ENCODE measurements around the gene MRGPRG.

Gene MRGPRG

GRCh38 chr11:3195251-3196160 is 23.1 kb downstream of the MRGPRG start:
- DNase-seq (ENCODE audit: low read depth in 2 of 2): no peak

- no peak for DNase-seq (ENCODE audit: low read depth in 2 of 2)
These were observed 24.4 kb downstream of the MRGPRG start for GRCh38 chr11:3194016-3194816.

GRCh38 chr11:3193373-3194015 is 25.1 kb downstream of the MRGPRG start:
- DNase-seq (ENCODE audit: low read depth in 2 of 2): no peak

- DNase-seq (ENCODE audit: low read depth in 2 of 2): no peak
These were observed 25.9 kb downstream of the MRGPRG start for GRCh38 chr11:3192511-3193372.

GRCh38 chr11:3191586-3192324 is 26.9 kb downstream of the MRGPRG start:
- no peak for DNase-seq (ENCODE audit: low read depth in 2 of 2)

- DNase-seq (ENCODE audit: low read depth in 2 of 2): no peak
These were observed 28.0 kb downstream of the MRGPRG start for GRCh38 chr11:3190600-3190999.

- no peak for DNase-seq (ENCODE audit: low read depth in 2 of 2)
These were observed 28.6 kb downstream of the MRGPRG start for GRCh38 chr11:3189886-3190583.

- DNase-seq (ENCODE audit: low read depth in 2 of 2): no peak
These were observed 29.3 kb downstream of the MRGPRG start for GRCh38 chr11:3189196-3189843.

GRCh38 chr11:3188496-3189195 is 30.0 kb downstream of the MRGPRG start:
- no peak for DNase-seq (ENCODE audit: low read depth in 2 of 2)

GRCh38 chr11:3186166-3186953 is 32.3 kb downstream of the MRGPRG start:
- no peak for DNase-seq (ENCODE audit: low read depth in 2 of 2)

- DNase-seq (ENCODE audit: low read depth in 2 of 2): no peak
These were observed 33.8 kb downstream of the MRGPRG start for GRCh38 chr11:3184732-3185347.

GRCh38 chr11:3183523-3183922 is 35.1 kb downstream of the MRGPRG start:
- no peak for DNase-seq (ENCODE audit: low read depth in 2 of 2)

- DNase-seq (ENCODE audit: low read depth in 2 of 2): no peak
These were observed 36.2 kb downstream of the MRGPRG start for GRCh38 chr11:3182462-3182852.

GRCh38 chr11:3181725-3182461 is 36.7 kb downstream of the MRGPRG start:
- DNase-seq (ENCODE audit: low read depth in 2 of 2): no peak

- DNase-seq (ENCODE audit: low read depth in 2 of 2): no peak
These were observed 37.7 kb downstream of the MRGPRG start for GRCh38 chr11:3180869-3181268.

GRCh38 chr11:3178349-3178748 is 40.3 kb downstream of the MRGPRG start:
- no peak for DNase-seq (ENCODE audit: low read depth in 2 of 2)

- DNase-seq (ENCODE audit: low read depth in 2 of 2): no peak
These were observed 40.7 kb downstream of the MRGPRG start for GRCh38 chr11:3177931-3178330.
